GM19468 (cell line): ENCODE results near the gene UBE2D2.
A peak's percentile ranks its signal among the peaks of the same experiment; 100 is the strongest.

Source experiments
- ATAC-seq: cut with Tn5 transposase; IDR thresholded peaks from one replicate; pipeline ENCODE4 v1.9.1; 2021; ENCODE audit warnings: mild to moderate bottlenecking, moderate library complexity, moderate number of reproducible peaks; ENCODE audit not compliant: unreplicated experiment; ENCODE audit errors: extremely low read depth

UBE2D2 gene

DNA sequence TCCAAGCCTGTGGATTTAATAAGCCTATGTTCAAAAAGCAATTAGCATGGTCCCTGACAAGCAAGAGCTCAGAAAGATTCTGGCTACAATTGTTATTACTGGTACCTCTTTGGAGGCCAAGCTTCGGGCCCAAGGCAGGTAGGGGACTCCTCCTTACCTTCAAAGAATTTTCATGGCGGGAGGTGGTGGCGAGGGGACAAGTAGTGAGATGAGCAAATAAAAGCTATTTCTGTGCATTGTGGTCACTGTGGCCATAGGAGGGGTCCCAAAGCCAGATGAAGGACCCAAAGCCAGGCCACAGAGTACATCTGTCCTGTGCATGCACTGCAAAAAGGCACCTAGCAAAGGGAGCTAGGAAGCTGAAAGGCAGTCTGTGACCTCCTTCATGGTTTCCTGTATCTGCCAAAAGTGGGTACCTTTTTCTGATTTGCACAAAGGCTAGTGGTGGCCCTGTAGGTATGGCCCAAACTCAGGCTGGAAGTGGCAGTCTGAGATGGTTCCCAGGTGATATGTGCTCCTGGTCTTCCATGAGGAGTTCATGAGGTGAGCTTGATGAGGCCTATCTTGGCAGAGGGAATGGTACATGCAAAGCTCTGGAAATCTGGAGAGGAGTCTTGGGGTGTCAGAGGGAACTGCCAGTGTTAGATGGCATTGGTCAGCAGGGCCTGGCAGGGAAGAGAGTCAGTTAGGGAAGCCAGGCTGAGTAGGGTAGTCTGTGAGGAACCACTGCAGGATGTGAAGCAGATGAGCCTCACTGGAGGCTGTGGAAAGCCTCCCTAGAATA lies 83.7 kb downstream of the UBE2D2 start:
- ATAC-seq = no peak

DNA sequence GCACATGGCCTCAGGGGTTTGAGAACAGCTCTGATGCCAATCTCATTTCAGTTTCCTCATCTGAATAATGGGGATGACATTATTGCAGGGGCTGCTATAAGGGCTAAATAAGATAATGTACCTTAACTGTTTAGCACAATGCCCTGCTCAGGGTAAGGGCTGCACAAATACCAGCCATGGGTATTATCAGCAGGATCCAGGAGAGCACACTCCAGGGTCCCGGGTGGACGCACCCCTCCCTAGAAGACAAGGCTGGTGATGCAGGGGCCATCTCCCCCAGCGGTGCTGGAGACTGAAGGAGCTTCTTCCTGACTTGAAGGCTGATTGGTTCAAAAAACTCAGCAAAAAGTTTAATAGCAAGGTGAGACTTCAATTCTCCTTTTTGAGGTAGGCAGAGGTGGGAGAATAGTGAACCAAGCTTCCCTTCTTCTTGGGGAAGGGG lies 84.3 kb downstream of the UBE2D2 start:
- no peak for ATAC-seq

DNA sequence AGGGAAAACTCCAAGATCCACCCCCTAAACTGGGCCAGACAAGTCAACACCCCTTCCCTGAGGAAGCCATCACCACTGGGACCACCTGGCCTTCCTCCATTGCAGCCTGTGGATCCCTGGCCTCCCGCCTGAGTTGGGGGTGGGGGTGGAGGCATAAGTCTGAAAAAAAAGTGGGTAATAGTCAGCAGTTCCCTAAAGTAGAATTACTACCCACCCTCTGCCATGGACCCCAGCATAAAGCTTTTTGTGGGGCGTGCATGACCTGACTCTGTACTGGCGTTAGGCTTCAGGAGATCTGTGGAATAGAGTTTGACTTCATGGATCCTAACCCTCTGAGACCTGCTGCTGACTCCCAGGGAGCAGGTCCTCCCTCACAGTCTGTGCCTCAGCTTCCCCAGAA lies 85.0 kb downstream of the UBE2D2 start:
- ATAC-seq = no peak

DNA sequence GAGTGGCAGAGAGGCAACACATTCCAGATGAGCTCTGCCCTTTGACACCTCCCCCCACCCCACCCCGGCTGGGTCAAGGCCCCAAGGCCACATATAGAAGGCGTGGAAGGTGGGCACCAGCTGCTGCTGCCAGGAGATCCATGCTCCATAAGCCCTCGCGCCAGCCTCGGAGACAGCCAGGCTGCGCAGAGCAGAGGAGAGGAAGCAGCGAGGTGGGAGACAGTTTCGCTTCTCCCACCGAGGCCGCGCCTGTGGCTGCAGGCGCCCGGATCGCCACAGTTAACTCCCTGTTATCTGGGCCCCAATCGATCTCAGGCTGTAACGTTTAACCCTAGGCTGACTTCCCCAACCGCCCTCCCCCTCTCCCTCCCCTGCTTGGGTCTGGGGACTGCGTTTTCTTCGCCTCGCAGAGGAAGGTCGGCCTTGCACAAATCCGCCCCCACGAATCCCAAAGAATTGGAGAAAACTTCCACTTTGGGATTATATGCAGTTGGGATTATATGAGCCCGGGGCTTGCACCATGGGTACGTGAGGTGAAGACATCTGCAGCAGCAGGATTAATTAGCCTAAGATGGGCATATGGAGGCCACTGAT lies 85.9 kb downstream of the UBE2D2 start:
- ATAC-seq = no peak

DNA sequence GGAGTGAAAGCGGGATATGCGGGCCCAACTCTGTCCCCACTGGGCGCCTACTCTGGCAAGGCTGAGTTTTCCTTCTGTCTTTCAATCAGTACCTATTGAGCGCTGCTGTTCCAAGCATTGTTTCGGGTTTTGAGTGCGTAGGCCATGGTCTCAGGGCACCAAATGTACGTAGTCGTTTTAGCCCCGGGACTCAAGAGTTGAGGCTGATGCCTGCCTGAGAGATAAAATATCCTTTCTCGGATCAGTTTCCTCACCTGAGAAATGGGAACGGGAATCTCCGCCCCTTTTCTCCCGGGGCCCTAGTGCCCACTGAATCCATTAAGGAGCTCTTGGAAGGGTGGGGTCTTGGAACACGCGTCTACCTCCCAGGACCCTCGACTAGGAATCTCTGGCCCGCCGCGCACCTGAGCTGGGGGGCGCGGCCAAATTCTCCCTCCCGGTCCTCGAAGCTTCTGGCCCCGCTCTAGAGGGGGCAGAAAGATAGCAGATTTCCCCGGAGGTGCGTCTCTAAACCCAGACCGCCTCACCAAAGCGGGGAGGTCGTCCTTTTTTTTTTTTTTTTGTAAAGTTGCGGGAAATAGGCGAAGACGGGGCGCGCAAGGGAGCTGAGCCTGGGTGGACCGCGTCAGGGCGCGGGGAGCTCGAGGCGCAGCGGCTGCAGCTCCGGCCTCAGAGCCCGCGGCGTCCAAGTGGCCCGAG lies 86.5 kb downstream of the UBE2D2 start:
- no peak for ATAC-seq

DNA sequence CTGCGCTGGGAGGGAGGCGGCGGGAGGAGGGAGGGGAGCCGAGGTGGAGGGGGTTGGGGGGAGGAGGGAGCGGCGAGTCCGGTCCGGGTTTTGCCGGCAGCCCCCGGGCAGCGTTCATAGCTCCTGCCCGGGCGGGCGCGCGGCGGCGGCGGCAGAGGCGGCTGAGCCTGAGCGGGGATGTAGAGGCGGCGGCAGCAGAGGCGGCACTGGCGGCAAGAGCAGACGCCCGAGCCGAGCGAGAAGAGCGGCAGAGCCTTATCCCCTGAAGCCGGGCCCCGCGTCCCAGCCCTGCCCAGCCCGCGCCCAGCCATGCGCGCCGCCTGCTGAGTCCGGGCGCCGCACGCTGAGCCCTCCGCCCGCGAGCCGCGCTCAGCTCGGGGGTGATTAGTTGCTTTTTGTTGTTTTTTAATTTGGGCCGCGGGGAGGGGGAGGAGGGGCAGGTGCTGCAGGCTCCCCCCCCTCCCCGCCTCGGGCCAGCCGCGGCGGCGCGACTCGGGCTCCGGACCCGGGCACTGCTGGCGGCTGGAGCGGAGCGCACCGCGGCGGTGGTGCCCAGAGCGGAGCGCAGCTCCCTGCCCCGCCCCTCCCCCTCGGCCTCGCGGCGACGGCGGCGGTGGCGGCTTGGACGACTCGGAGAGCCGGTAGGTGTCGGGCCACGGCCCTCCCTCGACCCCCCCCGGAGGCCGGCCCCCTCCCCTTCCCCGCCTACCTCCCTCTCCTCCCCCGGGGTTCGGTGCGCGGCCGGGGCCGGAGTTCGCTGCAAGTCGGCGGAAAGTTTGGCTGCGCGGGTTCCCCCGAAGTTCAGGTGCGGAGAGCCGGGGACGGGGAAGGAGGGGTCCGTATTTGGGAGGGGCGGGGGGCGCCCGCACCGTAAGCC lies 87.3 kb downstream of the UBE2D2 start, which contains the start of gene CXXC5:
Gene CXXC5 (plus strand): TSS at position 145 of the 877 bp plus-strand sequence. CDS start 32,175 bp downstream, outside the sequence.
- ATAC-seq = no peak

DNA sequence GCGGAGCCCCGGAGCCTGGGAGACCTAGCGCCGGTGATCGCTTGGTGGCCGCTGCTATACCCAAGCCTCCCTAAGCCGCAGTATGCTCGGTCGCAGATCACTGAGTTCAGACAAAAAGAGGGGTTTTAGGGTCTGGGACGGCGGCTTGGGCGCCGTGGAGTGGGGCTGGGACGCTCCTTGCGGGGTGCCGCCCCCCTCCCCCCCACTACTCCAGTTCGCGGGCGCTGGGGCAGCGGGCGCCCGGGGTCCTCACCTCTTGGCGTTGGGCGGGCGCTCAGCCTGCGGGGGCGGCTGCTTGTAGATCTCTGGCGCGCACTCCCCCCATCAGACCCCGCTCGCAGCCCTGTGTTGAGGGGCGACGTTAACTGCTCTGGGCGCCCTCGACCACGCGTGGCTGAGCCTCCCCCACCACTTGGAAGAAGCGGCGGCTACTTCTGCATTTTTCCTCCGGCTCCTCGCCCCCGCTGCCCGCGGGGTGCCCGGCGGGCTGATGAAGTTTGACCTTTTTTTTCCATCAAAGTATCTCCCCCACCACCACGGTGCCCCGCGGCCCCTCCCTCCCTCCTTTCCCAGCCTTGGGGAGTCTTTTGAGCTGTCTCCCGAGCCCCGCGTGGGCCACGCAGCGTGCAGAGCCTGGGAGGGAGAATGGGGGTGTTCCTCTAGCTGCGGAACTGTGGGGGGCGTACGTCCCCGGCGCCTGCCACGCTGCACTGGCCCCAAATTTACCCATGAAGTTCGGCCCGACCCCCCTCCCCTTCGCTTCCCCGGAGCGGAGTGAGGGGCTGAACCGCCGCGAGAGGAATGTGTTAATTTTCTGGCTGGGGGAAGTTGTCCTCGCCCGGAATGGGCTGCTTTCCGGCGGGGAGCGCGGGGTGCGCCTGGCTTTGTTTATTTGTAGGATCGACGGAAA lies 88.2 kb downstream of the UBE2D2 start:
- no peak for ATAC-seq

DNA sequence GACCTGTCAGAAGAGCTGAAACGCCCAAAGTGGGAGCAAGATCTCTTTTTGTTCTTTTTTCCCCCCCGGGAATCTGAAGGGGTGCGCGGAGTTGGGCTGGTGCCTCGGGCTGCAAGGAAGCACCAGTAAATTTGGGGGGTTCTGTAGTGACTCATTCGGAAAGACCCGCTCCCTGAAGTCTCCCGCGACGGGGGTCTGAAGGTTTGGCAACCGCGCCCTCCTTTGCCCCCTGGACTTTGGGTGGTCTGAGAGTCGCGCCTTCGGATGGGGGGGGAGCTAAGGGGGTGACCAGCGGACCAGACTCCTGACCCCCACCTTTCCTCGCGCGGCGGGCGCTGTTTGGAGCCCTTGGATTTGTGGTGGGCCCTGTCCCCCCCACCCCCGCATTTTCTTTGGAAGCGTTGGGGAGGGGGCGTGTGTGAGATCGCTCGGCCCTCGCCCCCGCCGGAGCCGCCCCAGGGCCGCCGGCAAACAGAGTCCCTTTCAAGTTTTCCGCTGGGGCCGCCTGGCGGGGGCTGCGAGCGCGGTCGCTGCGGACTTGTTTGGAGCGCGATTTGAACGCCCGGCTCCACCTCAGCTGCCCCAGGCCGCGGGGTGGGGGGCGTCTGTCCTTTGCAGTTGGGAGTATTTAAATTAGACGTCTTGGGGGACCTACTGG lies 89.0 kb downstream of the UBE2D2 start:
- ATAC-seq = no peak

DNA sequence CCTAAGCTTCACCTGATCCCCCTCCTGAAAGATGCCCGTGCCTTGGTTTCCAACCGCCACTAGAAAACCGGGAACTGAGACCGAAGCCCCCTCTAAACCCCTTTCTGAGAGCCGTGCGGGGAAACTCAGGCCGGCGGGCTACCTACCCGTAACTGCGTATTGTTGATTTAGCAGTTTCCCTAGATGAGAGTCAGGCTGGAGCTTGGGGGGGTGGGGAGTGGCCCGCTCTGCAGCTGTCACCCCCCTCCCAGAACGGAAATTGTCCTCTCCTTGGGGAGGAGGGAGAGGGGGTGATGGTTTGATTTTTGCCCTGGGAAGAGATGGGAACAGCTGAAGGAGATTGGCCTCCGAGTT lies 89.5 kb downstream of the UBE2D2 start:
- ATAC-seq = no peak

DNA sequence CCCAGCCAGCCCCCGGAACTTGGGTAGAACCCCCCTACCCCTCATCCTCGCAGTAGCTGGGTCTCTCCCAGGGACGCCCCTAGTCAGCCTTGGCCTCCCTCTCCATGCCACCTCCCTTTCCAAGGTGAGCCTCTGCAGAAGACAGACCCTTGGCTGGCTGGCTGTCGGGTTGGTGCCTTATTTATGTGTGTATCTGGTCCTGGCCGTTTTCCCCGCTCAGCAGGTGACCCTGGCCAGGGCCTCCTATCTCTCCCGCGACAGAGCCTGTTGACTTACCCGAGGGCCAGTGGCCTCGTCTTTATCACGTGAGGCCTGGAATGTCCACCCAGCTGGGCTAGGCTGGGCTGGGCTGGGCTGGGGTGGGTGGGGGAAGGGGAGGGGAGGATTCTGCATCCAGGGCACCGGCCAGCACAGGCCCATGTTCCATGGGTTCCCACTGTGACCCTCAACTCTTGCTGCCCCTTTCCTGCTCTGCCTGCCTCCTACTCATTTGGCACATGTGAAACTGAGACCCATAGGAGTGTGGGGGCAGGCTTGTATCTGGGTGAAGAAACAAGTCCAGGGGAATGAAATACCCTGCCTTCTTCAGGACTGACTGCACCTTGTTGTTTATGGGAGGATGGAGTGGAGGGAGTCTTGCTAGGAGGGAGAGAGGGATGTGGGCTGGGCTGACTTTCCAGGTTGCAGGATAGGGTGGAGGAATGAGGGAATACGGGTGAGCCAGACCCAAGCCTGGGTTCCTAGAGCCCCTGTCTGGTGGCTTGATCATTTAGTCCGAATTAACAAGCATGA lies 90.1 kb downstream of the UBE2D2 start:
- ATAC-seq = no peak

DNA sequence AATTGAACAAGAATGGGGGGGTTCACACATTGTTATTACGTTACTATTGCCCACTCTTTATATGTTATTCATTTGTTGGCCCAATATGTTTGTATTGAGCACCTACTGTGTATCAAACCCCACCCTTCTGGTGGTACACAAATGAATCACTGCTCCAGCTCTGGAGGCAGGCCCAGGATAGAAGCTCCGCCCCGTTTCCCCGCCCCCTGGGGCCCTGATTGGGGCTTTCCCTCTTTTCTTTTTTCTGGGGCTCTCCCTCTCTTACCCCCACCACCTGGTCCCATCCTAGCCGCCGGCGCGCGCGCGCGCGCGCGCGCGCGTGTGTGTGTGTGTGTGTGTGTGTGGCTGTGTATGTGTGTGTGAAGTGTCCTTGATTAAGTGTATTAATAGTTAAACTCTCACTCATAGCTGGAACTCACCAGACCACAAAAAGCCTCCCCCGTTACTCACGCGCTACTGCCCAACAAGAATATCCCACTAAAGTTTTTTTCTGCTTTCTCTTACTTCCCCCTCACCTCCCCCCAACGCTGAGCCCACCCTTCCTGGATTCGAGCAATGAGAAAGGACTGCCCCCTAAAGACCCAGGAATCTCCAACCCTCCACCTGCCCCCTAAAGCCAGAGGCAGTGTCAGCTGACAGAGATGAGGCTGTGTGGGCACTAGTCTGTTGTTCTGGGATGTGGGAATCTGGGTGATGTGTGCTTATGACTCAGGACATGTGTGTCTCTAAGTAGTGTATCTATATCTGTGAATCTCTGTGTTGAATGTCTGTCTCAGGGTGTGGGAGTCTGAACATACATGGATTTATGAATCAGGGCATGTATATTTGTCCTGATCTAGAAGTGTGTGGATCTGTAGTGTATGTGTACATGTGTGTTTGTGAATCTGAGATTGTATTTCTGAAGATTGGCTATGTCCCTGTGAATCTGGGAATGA lies 91.0 kb downstream of the UBE2D2 start:
- peak; percentile 22 for ATAC-seq

DNA sequence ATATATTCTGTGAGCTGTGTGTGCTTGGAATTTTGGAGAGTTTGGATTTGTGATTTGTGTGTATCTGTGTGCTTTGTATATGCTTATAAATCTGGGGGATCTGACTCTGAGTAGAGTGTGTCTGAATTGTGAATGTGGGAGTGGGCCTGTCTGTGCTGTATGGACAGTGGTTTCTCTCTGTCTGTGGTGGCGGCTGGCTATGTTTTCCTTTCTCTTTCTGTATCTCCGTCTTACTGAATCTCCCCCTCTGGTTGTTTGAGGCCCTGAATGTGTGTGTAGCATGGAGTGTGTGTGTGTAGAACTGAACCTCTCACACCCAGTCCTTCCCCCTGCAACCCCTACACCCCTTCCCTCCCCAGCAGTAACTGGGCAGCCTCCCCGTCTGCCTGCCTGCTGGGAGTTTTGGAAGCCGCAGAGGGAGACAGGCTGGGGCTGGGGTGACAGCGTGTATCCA lies 91.7 kb downstream of the UBE2D2 start:
- ATAC-seq = peak; percentile 28

DNA sequence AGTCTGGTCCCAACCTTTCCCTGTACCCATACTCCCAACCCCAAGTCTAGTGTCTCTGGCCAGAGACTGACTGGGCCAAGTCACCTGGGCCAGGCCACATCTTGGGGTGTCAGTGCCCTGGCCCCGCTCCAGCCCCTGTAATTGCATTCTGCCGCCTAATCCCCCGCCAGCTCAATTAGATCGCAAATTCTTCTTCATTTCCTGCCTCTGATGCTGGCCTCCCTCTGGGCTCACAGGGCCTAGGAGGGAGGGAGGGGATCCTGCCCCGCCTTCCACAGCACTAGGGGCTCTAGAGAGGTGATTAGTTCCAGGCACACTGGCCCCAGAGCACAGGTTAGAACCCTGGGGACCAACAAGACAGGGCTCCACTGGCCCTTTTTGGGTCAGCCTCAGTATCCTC lies 92.5 kb downstream of the UBE2D2 start:
- ATAC-seq = no peak

DNA sequence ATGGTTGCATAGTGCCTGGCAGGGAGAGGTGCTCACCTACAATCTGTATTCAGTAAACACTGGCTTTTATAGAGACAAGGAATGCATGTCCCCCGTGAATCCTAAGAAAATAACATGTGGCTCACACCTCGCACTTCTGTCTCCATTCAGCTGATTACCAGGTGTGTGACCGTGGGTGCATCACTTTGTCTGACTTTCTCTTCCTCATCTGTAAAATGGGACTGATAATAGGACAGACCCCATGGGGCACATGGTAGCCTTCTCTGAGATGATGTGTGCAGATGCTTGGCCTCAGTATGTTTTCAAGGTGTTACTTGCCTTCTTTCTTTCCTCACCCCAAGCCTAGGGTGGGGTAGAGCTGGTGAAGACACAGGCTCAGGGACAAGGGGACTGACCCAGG lies 93.3 kb downstream of the UBE2D2 start:
- no peak for ATAC-seq

DNA sequence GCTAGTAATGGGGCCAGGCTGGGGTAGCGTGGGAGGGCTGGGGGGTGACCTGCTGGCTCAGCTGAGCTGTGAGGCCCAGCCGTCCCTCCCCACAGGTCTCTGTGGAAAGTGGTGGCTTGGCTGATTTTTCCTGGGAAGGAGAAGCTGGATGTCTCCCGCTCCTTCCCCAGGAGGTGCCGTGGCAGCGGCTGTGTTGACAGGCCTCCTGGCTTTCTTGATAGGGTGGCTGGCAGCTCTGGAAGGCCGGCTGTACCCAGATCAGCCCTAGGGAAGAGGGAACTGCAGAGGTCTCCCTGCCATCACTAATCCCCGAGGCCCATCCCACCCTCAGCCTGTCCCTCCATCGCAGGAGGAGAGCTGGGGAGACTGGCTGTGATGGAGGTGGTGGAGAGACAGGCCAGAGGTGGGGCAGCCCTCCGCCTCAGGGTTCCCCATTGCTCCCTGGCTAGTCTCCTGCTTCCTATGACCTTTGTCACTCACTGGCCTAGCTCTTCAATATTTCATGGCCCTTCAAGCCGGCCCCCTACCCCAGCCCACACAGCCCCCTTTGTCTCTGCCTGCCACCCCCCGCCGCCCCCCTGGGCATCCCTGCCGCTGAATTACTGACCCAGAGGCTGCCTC lies 93.8 kb downstream of the UBE2D2 start:
- no peak for ATAC-seq

DNA sequence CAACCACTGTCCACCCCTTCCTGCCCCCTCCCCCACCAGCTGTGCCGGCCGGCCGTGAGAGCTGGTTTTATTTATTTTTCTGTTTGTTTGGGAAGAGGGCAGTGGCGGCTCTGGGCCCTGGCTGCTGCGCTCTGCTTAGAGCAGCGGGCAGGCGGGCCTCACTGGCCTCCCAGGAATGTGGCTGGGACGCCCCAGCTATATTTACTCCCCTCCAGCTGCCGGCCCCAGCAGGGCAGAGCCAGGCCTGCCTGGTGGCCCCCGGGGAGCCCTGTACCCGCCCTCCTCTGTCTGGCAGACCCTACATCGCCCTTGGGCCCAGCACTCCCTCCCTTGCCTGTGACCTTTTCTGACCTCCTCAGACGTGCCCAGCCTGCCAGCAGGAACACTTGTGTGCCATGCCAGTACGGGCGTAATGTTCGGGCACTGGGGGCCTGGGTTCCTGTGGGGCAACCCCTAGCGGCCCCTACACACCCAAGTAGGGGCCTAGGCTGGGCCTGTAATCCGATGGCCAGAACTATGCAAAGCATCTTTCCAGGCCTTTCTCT lies 94.7 kb downstream of the UBE2D2 start:
- ATAC-seq = no peak
